Keratinocyte (primary cell): ENCODE results near the gene PLAA.

ENCODE experiments used
- CTCF ChIP-seq, 3 experiments: IDR thresholded peaks in 1 of 3; conservative IDR thresholded peaks in 1 of 3; optimal IDR thresholded peaks in 1 of 3; 2 replicates in 2 of 3; 3 replicates in 1 of 3; pipeline versions ENCODE3 to v1.5.1; 2011; ENCODE audit warnings: low read length in 3 of 3, mild to moderate bottlenecking in 3 of 3, moderate library complexity in 2 of 3, control low read depth in 1 of 3, inconsistent platforms in 1 of 3; ENCODE audit not compliant: insufficient read depth in 2 of 3; ENCODE audit errors: extremely low read depth in 1 of 3
- EZH2 ChIP-seq: IDR thresholded peaks from one replicate; pipeline ENCODE4 v1.6.1; 2012; ENCODE audit warnings: inconsistent platforms, mild to moderate bottlenecking, low read length, moderate library complexity

- no peak for TF ChIP-seq CTCF (optimal IDR thresholded peaks at IDR 0.05 in 1 of 3, IDR thresholded peaks at IDR 0.05 in 1 of 3, conservative IDR thresholded peaks at IDR 0.05 in 1 of 3; ENCODE audit: extremely low read depth in 1 of 3, insufficient read depth in 2 of 3, low read length in 3 of 3)
- no peak for TF ChIP-seq EZH2
Observed at GRCh38 chr9:26951794-26952193, 4.8 kb upstream of the PLAA start.
